Thymus (tissue), 11 donors: ENCODE results near the gene PPP1R2. TPM values are rescaled to one million over a fixed set of nuclear protein-coding genes. Genes with fewer than 3 reads are reported as not detected.
A peak's percentile ranks its signal among the peaks of the same experiment; 100 is the strongest.

Experiments used
- DNase-seq, 9 donors: peaks; one replicate each; pipeline ENCODE4 v3.0.0-alpha.2; 2013; ENCODE audit warnings: low spot score in 9 of 9, low read depth in 6 of 9, missing footprints in 1 of 9
- H3K27ac ChIP-seq, 2 donors: one replicate each; pipeline ENCODE4 v1.5.1; 2013; ENCODE audit warnings: control low read depth in 1 of 2, low read depth in 1 of 2, low read length in 1 of 2, mild to moderate bottlenecking in 1 of 2, moderate library complexity in 1 of 2
- H3K27me3 ChIP-seq, 2 donors: one replicate each; pipeline ENCODE4 v1.5.1; 2013; ENCODE audit warnings: low read length in 1 of 2; ENCODE audit not compliant: control insufficient read depth in 2 of 2, insufficient read depth in 1 of 2
- H3K36me3 ChIP-seq, 2 donors: one replicate each; pipeline ENCODE4 v1.5.1; 2013; ENCODE audit warnings: low read length in 1 of 2, mild to moderate bottlenecking in 1 of 2, moderate library complexity in 1 of 2; ENCODE audit not compliant: control insufficient read depth in 2 of 2, insufficient read depth in 2 of 2
- H3K4me1 ChIP-seq, 2 donors: one replicate each; pipeline ENCODE4 v1.5.1; 2013; ENCODE audit warnings: low read length in 2 of 2; ENCODE audit not compliant: control insufficient read depth in 2 of 2, insufficient read depth in 2 of 2
- H3K4me3 ChIP-seq, 2 donors: one replicate each; pipeline ENCODE4 v1.5.1; 2013; ENCODE audit warnings: low read length in 2 of 2, control low read depth in 1 of 2, mild to moderate bottlenecking in 1 of 2
- H3K9me3 ChIP-seq, 2 donors: one replicate each; pipeline ENCODE4 v1.5.1; 2013; ENCODE audit warnings: low read length in 1 of 2, mild to moderate bottlenecking in 1 of 2; ENCODE audit not compliant: control insufficient read depth in 2 of 2, insufficient read depth in 1 of 2
- WGBS: extraction: QIAGEN DNeasy Blood & Tissue Kit; methylation state at CpG from one replicate; pipeline ENCODE4 v1.1.7; 2013; 5-methylcytosine and 5-hydroxymethylcytosine counted together
- polyA plus RNA-seq: library from polyadenylated mRNA; stranded (reverse); fragments of 200-250 nt; gene quantifications from one replicate; pipeline ENCODE4 v1.2.3, GENCODE V29; 2013
- total RNA-seq: library from RNA; stranded (reverse); fragments of 120-200 nt; gene quantifications from one replicate; pipeline ENCODE4 v1.2.4, GENCODE V29; 2013
- donor health status: healthy.

The PPP1R2 gene
- total and polyA plus RNA-seq, 2 donors = 58.7 to 76.1 TPM

- Histone ChIP-seq H3K9me3 (peaks cover 0 to 3% of the 10 kb centered on the region in 2 donors), H3K4me3 (no peak overlapping the region), H3K27ac (peak overlapping the region; percentile 12 to 100), H3K27me3 (no peaks in the 10 kb centered on the region), H3K36me3 (no peaks in the 10 kb centered on the region), H3K4me1 (peaks cover 51 to 87% of the 10 kb centered on the region in 2 donors)
- DNase-seq = peak in 1 of 9 donors; percentile 63
Measured at GRCh38 chr3:195548501-195548900, 5.4 kb upstream of the PPP1R2 start.

DNA sequence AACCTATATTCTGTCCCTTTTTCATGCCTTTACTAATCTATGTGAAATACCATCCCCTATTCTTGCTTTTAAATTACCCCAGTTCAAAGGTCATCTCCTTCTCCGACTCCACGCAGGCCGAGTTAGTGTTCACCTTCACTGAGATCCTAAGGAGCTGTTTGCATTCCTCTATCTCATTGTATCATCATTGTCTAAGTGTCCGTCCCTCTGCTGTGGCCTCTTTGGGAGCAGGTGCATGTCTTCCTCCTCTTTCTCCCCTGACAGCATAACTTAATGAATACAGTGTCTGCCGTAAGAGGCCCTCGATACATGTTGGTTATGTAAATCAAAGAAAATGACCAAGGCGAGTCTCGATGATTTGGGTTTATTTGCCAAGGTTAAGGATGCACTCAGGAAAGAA, 4.9 kb upstream of the PPP1R2 start:
- no peak overlapping the region for H3K4me3 ChIP-seq

DNA sequence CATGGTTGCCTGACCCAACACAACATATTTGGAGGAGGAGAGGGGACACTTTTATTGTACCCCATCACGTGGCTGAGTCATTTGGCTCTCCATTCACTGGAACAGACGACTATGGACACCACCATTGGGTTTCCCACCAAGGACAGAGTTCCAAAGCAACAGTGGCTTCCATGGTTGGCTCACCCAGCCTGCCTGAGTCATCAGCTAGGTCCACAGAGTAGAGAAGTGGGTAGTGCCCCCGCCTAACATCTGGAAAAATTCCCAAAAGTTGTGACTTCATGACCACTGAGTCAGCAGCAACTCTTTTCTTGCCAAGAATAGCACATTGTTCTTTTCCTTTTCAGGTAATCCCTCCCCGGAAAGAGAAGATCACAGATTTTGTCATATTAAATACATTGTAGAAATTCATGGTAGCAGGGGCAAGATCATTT, 3.0 kb upstream of the PPP1R2 start:
- no peaks in the 10 kb centered on the region for H3K9me3 ChIP-seq
- peak overlapping the region; percentile 44 to 82 for H3K27ac ChIP-seq
- 67% methylated on average over 4 of the region's 4 CpGs for WGBS
- no peaks in the 10 kb centered on the region for H3K36me3 ChIP-seq
- no peak overlapping the region for H3K4me3 ChIP-seq
- no peak for DNase-seq
- H3K4me1 ChIP-seq = peaks cover 39 to 78% of the 10 kb centered on the region in 2 donors
- H3K27me3 ChIP-seq = no peaks in the 10 kb centered on the region

More for the DNA sequence above, 4.9 kb upstream of the PPP1R2 start:
- DNase-seq = no peak
- H3K9me3 ChIP-seq = peaks cover 0 to 3% of the 10 kb centered on the region in 2 donors
- H3K27me3 ChIP-seq = no peaks in the 10 kb centered on the region
- no peaks in the 10 kb centered on the region for H3K36me3 ChIP-seq
- 88% methylated on average over 8 of the region's 8 CpGs for WGBS
- H3K4me1 ChIP-seq = peaks cover 50 to 85% of the 10 kb centered on the region in 2 donors
- H3K27ac ChIP-seq = peak overlapping the region; percentile 64 to 100

DNA sequence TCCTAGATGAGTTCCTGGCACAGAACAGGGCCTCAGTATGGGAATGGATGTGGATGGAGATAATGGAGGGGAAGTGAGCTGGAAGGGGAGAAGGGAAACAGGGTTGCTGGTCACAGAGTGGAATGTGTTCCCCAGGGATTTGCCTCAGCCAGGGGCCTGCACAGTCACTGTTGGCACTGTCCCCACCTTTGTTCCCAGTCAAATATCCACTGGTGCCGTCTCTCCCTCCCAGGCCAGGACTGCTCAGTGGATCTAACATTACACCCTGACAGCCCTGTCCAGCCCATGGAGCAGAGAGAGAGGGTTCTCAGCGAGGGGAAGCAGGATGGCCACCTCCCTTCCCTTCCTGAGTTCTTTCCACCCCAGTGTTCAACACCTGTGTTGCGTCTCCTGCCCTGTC, 1.5 kb upstream of the PPP1R2 start:
- WGBS = 90% methylated on average over 3 of the region's 3 CpGs
- H3K4me1 ChIP-seq = peaks cover 38 to 72% of the 10 kb centered on the region in 2 donors
- H3K36me3 ChIP-seq = peaks cover 0 to 5% of the 10 kb centered on the region in 2 donors
- H3K27ac ChIP-seq = no peak overlapping the region
- no peaks in the 10 kb centered on the region for H3K9me3 ChIP-seq
- H3K4me3 ChIP-seq = no peak overlapping the region
- no peaks in the 10 kb centered on the region for H3K27me3 ChIP-seq
- DNase-seq = no peak

DNA sequence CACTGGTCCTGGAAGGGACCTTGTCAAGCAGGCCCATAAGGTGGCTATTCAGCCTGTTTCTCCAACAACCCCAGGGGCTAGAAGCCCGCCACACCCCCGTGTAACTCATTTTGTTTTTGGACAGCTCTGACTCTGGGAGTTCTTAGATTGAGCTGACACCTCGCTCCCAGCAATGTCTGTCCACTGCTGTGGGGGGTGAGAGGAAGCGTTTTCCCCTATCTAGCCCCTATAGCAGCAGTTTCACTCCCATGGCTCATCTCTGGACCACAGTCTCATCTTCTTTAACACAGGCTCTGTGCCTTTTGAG, 1.1 kb upstream of the PPP1R2 start:
- H3K4me1 ChIP-seq = peaks cover 38 to 70% of the 10 kb centered on the region in 2 donors
- no peaks in the 10 kb centered on the region for H3K9me3 ChIP-seq
- no peaks in the 10 kb centered on the region for H3K27me3 ChIP-seq
- no peak overlapping the region for H3K27ac ChIP-seq
- peak overlapping the region in 1 of 2 donors; percentile 72 for H3K4me3 ChIP-seq
- peaks cover 0 to 5% of the 10 kb centered on the region in 2 donors for H3K36me3 ChIP-seq
- WGBS = 97% methylated on average over 4 of the region's 4 CpGs
- DNase-seq = no peak

DNA sequence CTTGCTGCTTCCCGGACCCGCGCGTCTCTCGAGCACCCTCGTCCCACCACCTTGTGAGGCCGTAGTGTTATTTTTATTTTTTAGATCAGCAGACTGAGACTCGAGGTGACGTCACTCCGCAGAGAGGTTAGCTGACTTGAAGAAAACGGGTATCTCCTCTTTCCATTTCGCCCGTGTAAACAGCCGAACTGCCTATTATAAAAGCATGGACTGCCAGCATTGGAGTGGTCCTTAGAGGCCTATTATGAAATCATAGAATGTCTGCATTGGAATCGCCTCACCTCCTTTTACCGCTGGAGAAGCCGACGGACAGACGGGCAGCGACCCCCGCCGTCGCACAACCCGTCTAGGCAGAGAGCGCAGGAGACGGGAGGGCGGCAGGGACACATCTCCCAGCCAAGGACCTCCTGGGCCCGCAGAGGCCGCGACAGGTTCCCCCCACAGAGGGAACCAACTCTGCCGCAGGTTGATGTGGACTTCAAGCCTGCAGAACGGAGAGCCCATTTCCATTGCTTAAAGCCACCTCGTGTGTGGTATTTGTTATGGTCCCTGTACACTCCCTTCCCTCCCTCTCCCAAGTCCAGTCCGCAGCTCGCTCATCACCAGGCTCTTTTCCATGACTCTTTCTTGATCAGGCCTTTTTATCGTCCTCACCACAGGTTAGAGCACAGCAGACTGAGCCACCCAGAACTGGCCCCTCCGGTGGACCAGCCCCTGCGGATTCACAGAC, 540 bp upstream of the PPP1R2 start:
- WGBS = 27% methylated on average over 38 of the region's 38 CpGs
- H3K27ac ChIP-seq = peak overlapping the region; percentile 77 to 87
- H3K4me3 ChIP-seq = peak overlapping the region; percentile 72 to 93
- peaks cover 0 to 5% of the 10 kb centered on the region in 2 donors for H3K36me3 ChIP-seq
- no peaks in the 10 kb centered on the region for H3K9me3 ChIP-seq
- DNase-seq = no peak
- H3K4me1 ChIP-seq = peaks cover 36 to 66% of the 10 kb centered on the region in 2 donors
- no peaks in the 10 kb centered on the region for H3K27me3 ChIP-seq

DNA sequence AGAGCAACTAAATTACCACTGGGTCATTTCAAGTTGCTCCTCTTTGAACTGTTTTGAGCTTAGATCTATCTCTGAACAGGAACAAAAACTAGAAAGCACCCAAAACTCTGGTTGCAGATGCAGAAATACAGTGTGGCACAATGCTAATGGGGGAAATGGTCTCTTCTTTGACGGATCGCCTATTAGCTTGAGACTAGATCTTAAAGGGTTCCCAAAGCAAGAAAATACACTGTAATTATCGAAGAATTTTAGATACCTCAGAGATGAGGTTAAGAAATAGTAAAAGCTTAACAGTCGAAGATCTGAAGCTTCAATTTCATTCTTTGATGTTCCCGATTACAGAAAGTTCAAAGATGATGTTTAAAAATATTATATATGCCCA, 818 bp downstream of the PPP1R2 start:
- Histone ChIP-seq H3K9me3 (no peaks in the 10 kb centered on the region), H3K27ac (peak overlapping the region in 1 of 2 donors; percentile 93), H3K27me3 (no peaks in the 10 kb centered on the region), H3K36me3 (peaks cover 0 to 9% of the 10 kb centered on the region in 2 donors), H3K4me3 (peak overlapping the region; percentile 72 to 93), H3K4me1 (peaks cover 29 to 53% of the 10 kb centered on the region in 2 donors)
- WGBS = under 1% methylated on average over 5 of the region's 5 CpGs
- DNase-seq = peak in 1 of 9 donors; percentile 64

- Histone ChIP-seq H3K36me3 (peaks cover 0 to 9% of the 10 kb centered on the region in 2 donors), H3K4me3 (peak overlapping the region in 1 of 2 donors; percentile 3), H3K4me1 (peaks cover 18 to 39% of the 10 kb centered on the region in 2 donors), H3K27ac (no peak overlapping the region), H3K27me3 (no peaks in the 10 kb centered on the region), H3K9me3 (no peaks in the 10 kb centered on the region)
- WGBS = 47% methylated on average over 6 of the region's 6 CpGs
- no peak for DNase-seq
Measured at GRCh38 chr3:195540511-195540910, 2.6 kb downstream of the PPP1R2 start.

DNA sequence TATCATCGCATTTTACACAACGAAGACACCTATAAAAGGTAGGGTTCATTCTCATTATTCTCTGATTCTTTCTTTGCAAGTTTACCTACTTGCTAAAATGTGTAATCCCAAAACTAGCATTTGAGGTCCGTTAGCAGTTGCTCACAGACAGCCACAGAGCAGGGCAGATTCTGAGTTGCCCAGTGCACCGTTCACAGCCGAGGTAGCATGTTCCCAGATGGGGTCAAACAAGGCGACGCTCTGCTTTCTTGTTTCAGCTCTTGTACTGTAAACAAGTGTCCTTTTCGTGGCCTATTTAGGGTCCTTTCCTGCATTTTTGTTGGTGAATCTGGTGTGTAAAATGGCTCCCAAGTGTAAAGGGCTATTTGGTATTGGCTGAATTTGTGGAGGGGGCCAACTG, 3.1 kb downstream of the PPP1R2 start:
- no peak overlapping the region for H3K27ac ChIP-seq
- peak overlapping the region in 1 of 2 donors; percentile 3 for H3K4me3 ChIP-seq
- H3K4me1 ChIP-seq = peaks cover 17 to 34% of the 10 kb centered on the region in 2 donors
- no peak for DNase-seq
- no peaks in the 10 kb centered on the region for H3K27me3 ChIP-seq
- 92% methylated on average over 8 of the region's 8 CpGs for WGBS
- no peaks in the 10 kb centered on the region for H3K9me3 ChIP-seq
- peaks cover 0 to 9% of the 10 kb centered on the region in 2 donors for H3K36me3 ChIP-seq
